ENCODE data around the gene SYNGR3. TPM values are rescaled to one million over a fixed set of nuclear protein-coding genes. Genes with fewer than 3 reads are reported as not detected.

SYNGR3 gene
- total RNA-seq, 6 donors from 2014 or later, result 0.15 to 1.4 (median 0.34) TPM; not detected in 2

DNA sequence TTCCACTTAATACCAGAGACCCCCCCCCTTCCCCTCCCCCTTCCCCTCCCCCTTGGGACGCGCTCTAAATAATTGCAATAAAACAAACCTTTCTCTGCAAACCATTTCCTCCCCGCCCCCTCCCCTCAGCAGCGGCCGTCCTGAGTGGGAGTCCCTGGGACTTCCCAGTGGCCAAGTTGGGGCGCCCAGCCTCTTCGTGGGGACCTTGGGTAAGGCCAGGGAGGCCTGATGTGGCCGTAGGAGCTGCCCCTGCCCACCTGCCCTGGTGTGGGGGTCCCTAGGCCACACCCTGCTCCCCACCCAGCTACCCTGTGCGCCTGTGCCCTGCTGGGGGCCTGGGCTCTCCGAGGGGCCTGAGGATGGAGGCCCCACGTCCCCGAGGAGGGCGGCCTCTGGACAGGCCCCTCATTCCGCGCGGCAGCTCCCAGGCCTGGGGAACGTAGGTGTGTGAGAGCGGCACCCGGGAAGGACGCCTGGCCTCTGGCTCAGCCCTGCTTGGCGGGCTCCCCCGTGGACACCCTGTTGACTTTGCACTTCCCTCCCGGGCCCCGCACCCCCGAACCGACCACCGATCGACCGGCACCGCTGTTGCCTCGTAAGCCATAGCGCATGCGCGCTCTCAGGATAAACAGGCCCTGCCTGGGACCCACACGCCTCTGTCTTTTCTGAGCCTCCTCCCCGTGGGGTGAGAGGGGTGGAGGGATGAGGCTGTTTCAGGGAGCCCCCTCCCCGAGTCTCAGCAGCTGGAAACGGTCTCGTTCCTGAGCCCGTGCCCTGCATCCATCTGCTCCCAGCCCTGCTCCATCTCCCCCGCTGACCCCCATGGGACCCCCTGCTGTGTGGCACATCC is 48.8 kb downstream of the SYNGR3 start:
- H3K36me3 ChIP-seq, result peaks cover 0 to 53% (median 15%) of the 10 kb centered on the region in 4 donors
- H3K27me3 ChIP-seq, result no peaks in the 10 kb centered on the region
- peaks cover 90 to 95% (median 93%) of the 10 kb centered on the region in 4 donors for H3K4me1 ChIP-seq
- H3K27ac ChIP-seq, result peak overlapping the region; percentile 90 to 97 (median 95)
- 57 to 66% methylated on average over 7 to 40 of the region's 41 CpGs for WGBS, 2 donors
- H3K9me3 ChIP-seq, result no peaks in the 10 kb centered on the region
- no peak for ATAC-seq (ENCODE audit: low FRiP score in 2 of 2)
- H3K4me3 ChIP-seq, result peak overlapping the region in 3 of 4 donors; percentile 6 to 83 (median 57)
- TF ChIP-seq, protein P1, sequence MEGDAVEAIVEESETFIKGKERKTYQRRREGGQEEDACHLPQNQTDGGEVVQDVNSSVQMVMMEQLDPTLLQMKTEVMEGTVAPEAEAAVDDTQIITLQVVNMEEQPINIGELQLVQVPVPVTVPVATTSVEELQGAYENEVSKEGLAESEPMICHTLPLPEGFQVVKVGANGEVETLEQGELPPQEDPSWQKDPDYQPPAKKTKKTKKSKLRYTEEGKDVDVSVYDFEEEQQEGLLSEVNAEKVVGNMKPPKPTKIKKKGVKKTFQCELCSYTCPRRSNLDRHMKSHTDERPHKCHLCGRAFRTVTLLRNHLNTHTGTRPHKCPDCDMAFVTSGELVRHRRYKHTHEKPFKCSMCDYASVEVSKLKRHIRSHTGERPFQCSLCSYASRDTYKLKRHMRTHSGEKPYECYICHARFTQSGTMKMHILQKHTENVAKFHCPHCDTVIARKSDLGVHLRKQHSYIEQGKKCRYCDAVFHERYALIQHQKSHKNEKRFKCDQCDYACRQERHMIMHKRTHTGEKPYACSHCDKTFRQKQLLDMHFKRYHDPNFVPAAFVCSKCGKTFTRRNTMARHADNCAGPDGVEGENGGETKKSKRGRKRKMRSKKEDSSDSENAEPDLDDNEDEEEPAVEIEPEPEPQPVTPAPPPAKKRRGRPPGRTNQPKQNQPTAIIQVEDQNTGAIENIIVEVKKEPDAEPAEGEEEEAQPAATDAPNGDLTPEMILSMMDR (IDR thresholded peaks at IDR 0.05), result no peak
- no peak for TF ChIP-seq EP300 (IDR thresholded peaks at IDR 0.05)
- TF ChIP-seq POLR2AphosphoS5 (IDR thresholded peaks at IDR 0.05), result no peak
- TF ChIP-seq POLR2A (IDR thresholded peaks at IDR 0.05), result no peak
- peak in 1 of 2 donors; percentile 84 for DNase-seq

- peaks cover 0 to 49% (median 15%) of the 10 kb centered on the region in 4 donors for H3K36me3 ChIP-seq
- ATAC-seq (ENCODE audit: low FRiP score in 2 of 2) (peak; percentile 7 to 53), DNase-seq (peak; percentile 76 to 83)
- WGBS, 2 donors, result 34 to 44% methylated on average over 5 to 21 of the region's 29 CpGs
- TF ChIP-seq POLR2A (IDR thresholded peaks at IDR 0.05) (peak in 1 of 4 donors; percentile 24), EP300 (IDR thresholded peaks at IDR 0.05) (peak in 1 of 4 donors; percentile 80), POLR2AphosphoS5 (IDR thresholded peaks at IDR 0.05) (peak; percentile 33 to 85)
- TF ChIP-seq, protein P1 (IDR thresholded peaks at IDR 0.05), result no peak
- H3K4me3 ChIP-seq, result peak overlapping the region in 2 of 4 donors; percentile 57 to 83
- no peaks in the 10 kb centered on the region for H3K27me3 ChIP-seq
- peaks cover 95 to 98% (median 98%) of the 10 kb centered on the region in 4 donors for H3K4me1 ChIP-seq
- no peaks in the 10 kb centered on the region for H3K9me3 ChIP-seq
- H3K27ac ChIP-seq, result peak overlapping the region; percentile 90 to 97 (median 95)
Observed at GRCh38 chr16:2039274-2040031, 49.7 kb downstream of the SYNGR3 start.

GRCh38 chr16:2040041-2040786 is 50.4 kb downstream of the SYNGR3 start:
- 60 to 67% methylated on average over 5 to 20 of the region's 24 CpGs for whole genome bisulfite sequencing, 2 donors
- H3K36me3 ChIP-seq, result peaks cover 0 to 43% (median 15%) of the 10 kb centered on the region in 4 donors
- no peak overlapping the region for H3K4me3 ChIP-seq

More at GRCh38 chr16:2040041-2040786, 50.4 kb downstream of the SYNGR3 start:
- H3K27ac ChIP-seq, result peak overlapping the region; percentile 90 to 97 (median 95)
- no peaks in the 10 kb centered on the region for H3K27me3 ChIP-seq
- TF ChIP-seq, protein P1 (IDR thresholded peaks at IDR 0.05), result no peak
- no peak for TF ChIP-seq POLR2AphosphoS5 (IDR thresholded peaks at IDR 0.05)
- TF ChIP-seq POLR2A (IDR thresholded peaks at IDR 0.05), result no peak
- TF ChIP-seq EP300 (IDR thresholded peaks at IDR 0.05), result no peak
- no peaks in the 10 kb centered on the region for H3K9me3 ChIP-seq
- ATAC-seq (ENCODE audit: low FRiP score in 2 of 2) (no peak), DNase-seq (peak in 1 of 2 donors; percentile 75)
- peaks cover 96 to 98% (median 98%) of the 10 kb centered on the region in 4 donors for H3K4me1 ChIP-seq
